Body of pancreas (tissue), 4 donors: ENCODE data around the gene DBF4.

Experiments used
- CTCF ChIP-seq, 7 experiments: fragments of 450-650 bp in 4 of 7; fragments of 200-600 bp in 3 of 7; sonication (generic) in 3 of 7; IDR thresholded peaks; one replicate each; pipeline ENCODE4 v1.5.1; 2016 to 2019; ENCODE audit warnings: antibody characterized with exemption in 7 of 7
- POLR2A ChIP-seq, 3 donors: fragments of 450-650 bp; IDR thresholded peaks; one replicate each; pipeline ENCODE4 v1.6.1; 2016; ENCODE audit warnings: antibody characterized with exemption in 3 of 3, mild to moderate bottlenecking in 2 of 3

GRCh38 chr7:87935384-87935706, 59.1 kb downstream of the DBF4 start:
- TF ChIP-seq POLR2A (IDR thresholded peaks at IDR 0.05) (no peak), CTCF (IDR thresholded peaks at IDR 0.05) (no peak)
